WTC11 (cell line): ENCODE measurements around the gene SNX17. TPM values are rescaled to one million over a fixed set of nuclear protein-coding genes. Genes with fewer than 3 reads are reported as not detected.

Experiments used
- AR ChIP-seq: fragments of 250-450 bp; sonication (Bioruptor Pico); IDR thresholded peaks from 2 replicates; pipeline ENCODE4 v1.9.0; 2021; ENCODE audit warnings: mild to moderate bottlenecking
- ARID4B ChIP-seq: sonication (generic); formaldehyde crosslinking; IDR thresholded peaks from 2 replicates; pipeline ENCODE4 v1.8.0; 2023; ENCODE audit warnings: missing genetic modification reagents, mild to moderate bottlenecking, borderline replicate concordance
- ATF1 ChIP-seq: sonication (generic); formaldehyde crosslinking; IDR thresholded peaks from 2 replicates; pipeline ENCODE4 v1.8.1; 2023; ENCODE audit warnings: mild to moderate bottlenecking, moderate library complexity, missing genetic modification reagents
- CBFB ChIP-seq: sonication (generic); formaldehyde crosslinking; IDR thresholded peaks from 2 replicates; pipeline ENCODE4 v1.8.1; 2022; ENCODE audit warnings: mild to moderate bottlenecking, low read depth, missing genetic modification reagents
- CDX4 ChIP-seq: fragments of 250-450 bp; sonication (Bioruptor Pico); IDR thresholded peaks from 2 replicates; pipeline ENCODE4 v1.9.0; 2021; ENCODE audit warnings: moderate library complexity, mild to moderate bottlenecking, inconsistent platforms, borderline replicate concordance
- ETV6 ChIP-seq: sonication (generic); formaldehyde crosslinking; IDR thresholded peaks from 2 replicates; pipeline ENCODE4 v1.8.1; 2022; ENCODE audit warnings: mild to moderate bottlenecking, missing genetic modification reagents
- KAT7 ChIP-seq: sonication (generic); formaldehyde crosslinking; IDR thresholded peaks from 2 replicates; pipeline ENCODE4 v1.8.1; 2023; ENCODE audit warnings: missing genetic modification reagents, mild to moderate bottlenecking, borderline replicate concordance
- NFATC4 ChIP-seq: fragments of 250-450 bp; sonication (Bioruptor Pico); IDR thresholded peaks from 2 replicates; pipeline ENCODE4 v1.9.0; 2021; ENCODE audit warnings: mild to moderate bottlenecking
- NFYB ChIP-seq: sonication (generic); formaldehyde crosslinking; conservative IDR thresholded peaks from 2 replicates; pipeline ENCODE4 v1.8.0; 2022; ENCODE audit warnings: low read depth, missing genetic modification reagents
- NR2C2 ChIP-seq: sonication (generic); formaldehyde crosslinking; IDR thresholded peaks from 2 replicates; pipeline ENCODE4 v1.8.0; 2022; ENCODE audit warnings: mild to moderate bottlenecking, missing genetic modification reagents
- OVOL2 ChIP-seq: fragments of 250-450 bp; sonication (Bioruptor Pico); IDR thresholded peaks from 2 replicates; pipeline ENCODE4 v1.9.0; 2021; ENCODE audit warnings: mild to moderate bottlenecking, borderline replicate concordance
- RELA ChIP-seq: sonication (generic); formaldehyde crosslinking; IDR thresholded peaks from 2 replicates; pipeline ENCODE4 v1.8.1; 2022; ENCODE audit warnings: missing genetic modification reagents, mild to moderate bottlenecking, borderline replicate concordance
- SP1 ChIP-seq: sonication (generic); formaldehyde crosslinking; conservative IDR thresholded peaks from 2 replicates; pipeline ENCODE4 v1.8.1; 2022; ENCODE audit warnings: missing genetic modification reagents
- TP53 ChIP-seq: sonication (generic); formaldehyde crosslinking; IDR thresholded peaks from 2 replicates; pipeline ENCODE4 v1.8.1; 2023; ENCODE audit warnings: mild to moderate bottlenecking, missing genetic modification reagents
- USF2 ChIP-seq: sonication (generic); formaldehyde crosslinking; IDR thresholded peaks from 2 replicates; pipeline ENCODE4 v1.8.1; 2023; ENCODE audit warnings: mild to moderate bottlenecking, missing genetic modification reagents, moderate library complexity
- ZNF263 ChIP-seq: sonication (generic); formaldehyde crosslinking; IDR thresholded peaks from 2 replicates; pipeline ENCODE4 v1.8.1; 2022; ENCODE audit warnings: low read depth, mild to moderate bottlenecking, moderate library complexity, missing genetic modification reagents
- ZNF425 ChIP-seq: fragments of 250-450 bp; sonication (Bioruptor Pico); conservative IDR thresholded peaks from 2 replicates; pipeline ENCODE4 v1.9.0; 2021; ENCODE audit warnings: mild to moderate bottlenecking
- total RNA-seq: library from RNA; stranded (reverse); gene quantifications from 3 replicates; pipeline ENCODE4 v1.2.3, GENCODE V29; 2021
- TF ChIP-seq, protein P1 (sequence below): sonication (generic); formaldehyde crosslinking; IDR thresholded peaks from 2 replicates; pipeline ENCODE4 v1.8.1; 2022; ENCODE audit warnings: low read depth, missing genetic modification reagents, borderline replicate concordance
- TF ChIP-seq, protein P2 (sequence below): sonication (generic); formaldehyde crosslinking; IDR thresholded peaks from 2 replicates; pipeline ENCODE4 v1.8.1; 2022; ENCODE audit warnings: low read depth, mild to moderate bottlenecking, moderate library complexity, missing genetic modification reagents, borderline replicate concordance
- TF ChIP-seq, protein P3 (sequence below): sonication (generic); formaldehyde crosslinking; IDR thresholded peaks from 2 replicates; pipeline ENCODE4 v1.8.0; 2022; ENCODE audit warnings: missing genetic modification reagents

Gene SNX17
- total RNA-seq, 1 experiment from 2014 or later = 74.7 TPM

- TF ChIP-seq, protein P1, sequence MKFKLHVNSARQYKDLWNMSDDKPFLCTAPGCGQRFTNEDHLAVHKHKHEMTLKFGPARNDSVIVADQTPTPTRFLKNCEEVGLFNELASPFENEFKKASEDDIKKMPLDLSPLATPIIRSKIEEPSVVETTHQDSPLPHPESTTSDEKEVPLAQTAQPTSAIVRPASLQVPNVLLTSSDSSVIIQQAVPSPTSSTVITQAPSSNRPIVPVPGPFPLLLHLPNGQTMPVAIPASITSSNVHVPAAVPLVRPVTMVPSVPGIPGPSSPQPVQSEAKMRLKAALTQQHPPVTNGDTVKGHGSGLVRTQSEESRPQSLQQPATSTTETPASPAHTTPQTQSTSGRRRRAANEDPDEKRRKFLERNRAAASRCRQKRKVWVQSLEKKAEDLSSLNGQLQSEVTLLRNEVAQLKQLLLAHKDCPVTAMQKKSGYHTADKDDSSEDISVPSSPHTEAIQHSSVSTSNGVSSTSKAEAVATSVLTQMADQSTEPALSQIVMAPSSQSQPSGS (CRISPR knock-in tag) = no peak
- no peak for TF ChIP-seq KAT7 (CRISPR knock-in tag)
- TF ChIP-seq SP1 (CRISPR knock-in tag) = peak; percentile 99
- TF ChIP-seq, protein P2, sequence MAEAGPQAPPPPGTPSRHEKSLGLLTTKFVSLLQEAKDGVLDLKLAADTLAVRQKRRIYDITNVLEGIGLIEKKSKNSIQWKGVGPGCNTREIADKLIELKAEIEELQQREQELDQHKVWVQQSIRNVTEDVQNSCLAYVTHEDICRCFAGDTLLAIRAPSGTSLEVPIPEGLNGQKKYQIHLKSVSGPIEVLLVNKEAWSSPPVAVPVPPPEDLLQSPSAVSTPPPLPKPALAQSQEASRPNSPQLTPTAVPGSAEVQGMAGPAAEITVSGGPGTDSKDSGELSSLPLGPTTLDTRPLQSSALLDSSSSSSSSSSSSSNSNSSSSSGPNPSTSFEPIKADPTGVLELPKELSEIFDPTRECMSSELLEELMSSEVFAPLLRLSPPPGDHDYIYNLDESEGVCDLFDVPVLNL (CRISPR knock-in tag) = no peak
- no peak for TF ChIP-seq TP53 (CRISPR knock-in tag)
- 0 out of 2 replicates have a peak, but pooled peaks have one; percentile 52 for TF ChIP-seq AR (CRISPR knock-in tag)
- no peak for TF ChIP-seq ATF1 (CRISPR knock-in tag)
- TF ChIP-seq NR2C2 (CRISPR knock-in tag) = no peak
- TF ChIP-seq ETV6 = no peak; the same call in 1 of the 2 replicates
- peak; percentile 62 for TF ChIP-seq NFATC4 (CRISPR knock-in tag)
- no peak for TF ChIP-seq CBFB (CRISPR knock-in tag)
- no peak for TF ChIP-seq ARID4B (CRISPR knock-in tag)
- 0 out of 2 replicates have a peak, but pooled peaks have one; percentile 17 for TF ChIP-seq NFYB (CRISPR knock-in tag)
- TF ChIP-seq, protein P3, sequence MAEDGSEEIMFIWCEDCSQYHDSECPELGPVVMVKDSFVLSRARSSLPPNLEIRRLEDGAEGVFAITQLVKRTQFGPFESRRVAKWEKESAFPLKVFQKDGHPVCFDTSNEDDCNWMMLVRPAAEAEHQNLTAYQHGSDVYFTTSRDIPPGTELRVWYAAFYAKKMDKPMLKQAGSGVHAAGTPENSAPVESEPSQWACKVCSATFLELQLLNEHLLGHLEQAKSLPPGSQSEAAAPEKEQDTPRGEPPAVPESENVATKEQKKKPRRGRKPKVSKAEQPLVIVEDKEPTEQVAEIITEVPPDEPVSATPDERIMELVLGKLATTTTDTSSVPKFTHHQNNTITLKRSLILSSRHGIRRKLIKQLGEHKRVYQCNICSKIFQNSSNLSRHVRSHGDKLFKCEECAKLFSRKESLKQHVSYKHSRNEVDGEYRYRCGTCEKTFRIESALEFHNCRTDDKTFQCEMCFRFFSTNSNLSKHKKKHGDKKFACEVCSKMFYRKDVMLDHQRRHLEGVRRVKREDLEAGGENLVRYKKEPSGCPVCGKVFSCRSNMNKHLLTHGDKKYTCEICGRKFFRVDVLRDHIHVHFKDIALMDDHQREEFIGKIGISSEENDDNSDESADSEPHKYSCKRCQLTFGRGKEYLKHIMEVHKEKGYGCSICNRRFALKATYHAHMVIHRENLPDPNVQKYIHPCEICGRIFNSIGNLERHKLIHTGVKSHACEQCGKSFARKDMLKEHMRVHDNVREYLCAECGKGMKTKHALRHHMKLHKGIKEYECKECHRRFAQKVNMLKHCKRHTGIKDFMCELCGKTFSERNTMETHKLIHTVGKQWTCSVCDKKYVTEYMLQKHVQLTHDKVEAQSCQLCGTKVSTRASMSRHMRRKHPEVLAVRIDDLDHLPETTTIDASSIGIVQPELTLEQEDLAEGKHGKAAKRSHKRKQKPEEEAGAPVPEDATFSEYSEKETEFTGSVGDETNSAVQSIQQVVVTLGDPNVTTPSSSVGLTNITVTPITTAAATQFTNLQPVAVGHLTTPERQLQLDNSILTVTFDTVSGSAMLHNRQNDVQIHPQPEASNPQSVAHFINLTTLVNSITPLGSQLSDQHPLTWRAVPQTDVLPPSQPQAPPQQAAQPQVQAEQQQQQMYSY (CRISPR knock-in tag) = no peak
- no peak for TF ChIP-seq CDX4
- peak; percentile 97 for TF ChIP-seq USF2 (CRISPR knock-in tag)
- TF ChIP-seq ZNF263 (CRISPR knock-in tag) = no peak
- TF ChIP-seq OVOL2 (CRISPR knock-in tag) = no peak
- TF ChIP-seq RELA (CRISPR knock-in tag) = no peak
- TF ChIP-seq ZNF425 (CRISPR knock-in tag) = no peak
Measured at GRCh38 chr2:27322766-27323595, 47.4 kb upstream of the SNX17 start, which contains the start of gene MPV17 (continued).
